HG02943 (cell line): ENCODE data around the gene GAB1.

Source experiments
- ATAC-seq: cut with Tn5 transposase; IDR thresholded peaks from one replicate; pipeline ENCODE4 v1.9.1; 2021; ENCODE audit warnings: mild to moderate bottlenecking, low read depth, moderate library complexity; ENCODE audit not compliant: unreplicated experiment

GAB1 gene

GRCh38 chr4:143336781-143337599, at the start of gene GAB1:
Gene GAB1 (plus strand): TSS chr4:143336876. CDS start chr4:143337189, 313 bp downstream.
- peak; percentile 75 for ATAC-seq

GRCh38 chr4:143287572-143287923, 49.1 kb upstream of the GAB1 start:
- ATAC-seq: no peak

GRCh38 chr4:143288171-143288570, 48.5 kb upstream of the GAB1 start:
- ATAC-seq: no peak

GRCh38 chr4:143289370-143289769, 47.3 kb upstream of the GAB1 start:
- no peak for ATAC-seq

GRCh38 chr4:143291314-143291713, 45.4 kb upstream of the GAB1 start:
- ATAC-seq: no peak

- no peak for ATAC-seq
Measured at GRCh38 chr4:143292858-143293257, 43.8 kb upstream of the GAB1 start.

GRCh38 chr4:143294310-143294709, 42.4 kb upstream of the GAB1 start:
- ATAC-seq: no peak

GRCh38 chr4:143294710-143295275, 41.9 kb upstream of the GAB1 start:
- no peak for ATAC-seq

GRCh38 chr4:143296397-143297067, 40.1 kb upstream of the GAB1 start:
- no peak for ATAC-seq

GRCh38 chr4:143300860-143301259, 35.8 kb upstream of the GAB1 start:
- ATAC-seq: no peak

- ATAC-seq: no peak
Measured at GRCh38 chr4:143302536-143302935, 34.1 kb upstream of the GAB1 start.

- no peak for ATAC-seq
Measured at GRCh38 chr4:143306788-143307187, 29.9 kb upstream of the GAB1 start.

GRCh38 chr4:143307531-143307930, 29.1 kb upstream of the GAB1 start:
- ATAC-seq: no peak

GRCh38 chr4:143308377-143308776, 28.3 kb upstream of the GAB1 start:
- ATAC-seq: no peak

- ATAC-seq: no peak
Measured at GRCh38 chr4:143311924-143312323, 24.8 kb upstream of the GAB1 start.

- ATAC-seq: no peak
Measured at GRCh38 chr4:143313521-143313920, 23.2 kb upstream of the GAB1 start.

- no peak for ATAC-seq
Measured at GRCh38 chr4:143313996-143314395, 22.7 kb upstream of the GAB1 start.

GRCh38 chr4:143320113-143320512, 16.6 kb upstream of the GAB1 start:
- ATAC-seq: no peak

- ATAC-seq: no peak
Measured at GRCh38 chr4:143326735-143327134, 9.9 kb upstream of the GAB1 start.

GRCh38 chr4:143329985-143330384, 6.7 kb upstream of the GAB1 start:
- no peak for ATAC-seq

GRCh38 chr4:143335979-143336780, 496 bp upstream of the GAB1 start:
- peak; percentile 44 for ATAC-seq
